NCI-H128 (cell line): ENCODE data around the gene CPA1.

Source experiments
- DNase-seq: peaks from one replicate; lab custom pipeline; 2025; ENCODE audit not compliant: unreplicated experiment; lab: John Stamatoyannopoulos, UW

CPA1 gene

DNA sequence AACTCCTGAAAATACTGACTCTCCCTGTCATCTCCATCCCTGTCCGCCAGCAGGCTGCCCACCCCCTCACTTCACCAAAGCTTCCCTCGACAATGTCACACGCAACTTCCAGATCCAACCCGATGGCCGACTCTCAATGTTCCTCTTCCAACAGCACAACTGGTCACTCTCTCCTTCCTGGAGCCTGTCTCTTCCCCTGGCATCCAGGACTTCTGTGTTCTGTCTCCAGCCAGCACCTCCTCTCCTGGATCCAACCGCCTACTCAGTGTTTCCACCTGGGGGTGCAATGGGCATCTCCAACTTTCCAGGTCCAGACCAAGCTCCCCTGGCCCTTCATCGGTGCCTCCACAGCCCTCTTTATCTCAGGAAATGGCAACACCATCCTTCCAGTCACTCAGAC is 27.1 kb upstream of the CPA1 start:
- peak; percentile 16 for DNase-seq

DNA sequence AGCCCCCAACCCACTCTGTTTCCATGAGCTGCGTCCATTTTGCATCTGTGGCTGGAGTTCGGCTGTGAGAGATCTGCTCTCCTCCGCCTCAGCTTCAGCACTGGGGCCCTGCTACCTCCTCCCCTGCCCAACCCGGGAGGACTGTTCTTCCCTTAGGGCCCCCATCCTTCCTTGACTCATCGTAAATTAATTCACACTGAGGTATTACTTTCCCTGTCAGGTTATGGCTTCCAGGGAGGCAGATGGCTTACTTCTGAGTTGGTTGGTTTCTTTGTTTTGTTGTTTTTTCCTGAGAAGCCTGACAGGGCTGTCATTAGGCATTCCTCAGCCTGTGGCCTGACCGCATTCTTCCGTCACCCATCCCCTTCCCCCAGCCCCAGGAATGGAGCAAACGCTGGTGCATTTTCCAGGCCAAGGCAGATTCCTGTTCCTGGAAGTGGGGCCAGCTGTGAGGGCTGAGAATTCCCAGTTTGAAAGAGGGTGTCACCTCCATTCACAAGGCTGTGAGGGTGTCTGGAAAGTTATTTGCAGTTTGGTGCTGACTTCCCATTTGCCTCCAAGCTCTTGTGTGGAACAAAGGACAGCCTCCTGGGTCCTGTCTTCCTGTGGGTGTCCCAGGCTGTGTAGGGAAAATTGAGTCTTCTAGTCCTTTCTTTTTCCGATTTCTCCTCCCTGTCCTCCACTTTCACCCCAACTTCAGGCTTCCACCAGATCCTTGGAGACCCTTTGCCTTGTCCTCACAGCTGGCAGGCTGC is 24.0 kb upstream of the CPA1 start:
- no peak for DNase-seq

DNA sequence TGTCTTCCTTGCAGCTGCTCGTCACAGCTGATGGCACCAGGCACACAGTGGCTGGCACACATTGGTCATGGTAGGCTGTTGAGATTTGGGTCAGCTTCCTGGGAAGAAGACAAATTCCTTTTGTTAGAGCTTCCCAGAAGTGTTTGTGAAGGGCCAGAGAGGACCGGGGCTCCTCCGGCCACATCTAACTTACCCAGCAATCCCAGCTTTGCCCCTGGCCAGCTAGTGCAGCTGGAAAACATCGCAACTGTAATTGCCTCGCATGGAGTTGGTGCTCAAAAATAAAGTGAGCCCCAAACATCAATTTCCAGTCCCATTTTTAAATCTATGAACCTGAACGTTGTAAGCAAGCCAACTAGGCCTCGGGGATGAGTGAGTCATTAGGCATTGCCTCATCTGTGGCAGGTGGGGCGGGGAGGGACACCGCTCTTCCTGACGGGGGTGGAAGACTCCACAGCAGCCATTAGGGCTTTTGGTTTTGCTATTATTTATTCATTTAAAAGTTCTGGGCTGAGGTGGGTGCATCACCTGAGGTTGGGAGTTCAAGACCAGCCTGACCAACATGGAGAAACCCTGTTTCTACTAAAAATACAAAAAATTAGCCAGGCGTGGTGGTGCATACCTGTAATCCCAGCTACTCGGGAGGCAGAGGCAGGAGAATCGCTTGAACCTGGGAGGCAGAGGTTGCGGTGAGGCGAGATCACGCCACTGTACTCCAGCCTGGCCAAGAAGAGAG is 23.2 kb upstream of the CPA1 start:
- no peak for DNase-seq

DNA sequence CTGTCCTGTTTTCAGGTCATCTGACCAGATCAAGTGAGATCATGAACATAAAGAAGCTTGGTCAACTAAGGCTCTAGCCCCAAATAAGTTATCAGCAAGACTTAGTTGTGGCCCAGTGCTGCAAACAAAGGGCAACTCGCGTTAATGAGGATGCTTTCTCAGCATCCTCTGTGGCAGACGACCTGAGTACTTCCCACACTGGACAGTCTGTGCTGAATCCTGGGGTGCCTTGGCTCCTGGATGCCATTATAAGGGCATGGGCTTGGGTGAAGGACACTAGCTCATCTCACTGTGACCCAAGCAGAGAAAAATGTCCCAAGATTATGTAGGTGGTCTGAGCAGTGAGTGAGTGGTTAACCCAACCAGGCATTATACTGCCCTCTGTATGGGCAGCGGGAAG is 21.8 kb upstream of the CPA1 start:
- DNase-seq: no peak

DNA sequence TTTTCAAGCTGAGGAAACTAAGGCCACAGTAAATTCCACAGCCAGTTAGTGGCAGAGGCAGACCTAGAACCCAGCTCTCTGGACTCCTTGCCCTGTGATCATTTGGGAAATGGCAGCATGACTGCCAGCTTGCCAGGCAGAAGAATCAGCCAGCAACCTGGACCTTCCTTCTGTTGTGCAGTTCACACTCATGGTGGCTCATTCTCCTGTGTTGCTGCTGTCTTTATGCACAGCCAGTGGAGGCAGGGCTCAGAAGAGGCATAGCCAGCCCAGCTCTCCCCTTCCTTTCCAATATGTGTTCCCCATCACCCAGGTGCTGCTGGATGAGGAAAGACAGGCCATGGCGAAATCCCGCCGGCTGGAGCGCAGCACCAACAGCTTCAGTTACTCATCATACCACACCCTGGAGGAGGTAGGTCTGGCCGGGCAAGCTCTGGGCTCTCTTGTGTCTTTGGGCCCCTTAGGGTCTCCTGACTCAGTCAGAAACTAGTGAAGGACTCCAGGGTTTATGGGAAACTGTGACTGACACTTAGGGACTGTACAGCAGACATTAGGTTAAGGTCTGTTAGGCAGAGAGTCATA is 20.9 kb upstream of the CPA1 start:
- DNase-seq: no peak

DNA sequence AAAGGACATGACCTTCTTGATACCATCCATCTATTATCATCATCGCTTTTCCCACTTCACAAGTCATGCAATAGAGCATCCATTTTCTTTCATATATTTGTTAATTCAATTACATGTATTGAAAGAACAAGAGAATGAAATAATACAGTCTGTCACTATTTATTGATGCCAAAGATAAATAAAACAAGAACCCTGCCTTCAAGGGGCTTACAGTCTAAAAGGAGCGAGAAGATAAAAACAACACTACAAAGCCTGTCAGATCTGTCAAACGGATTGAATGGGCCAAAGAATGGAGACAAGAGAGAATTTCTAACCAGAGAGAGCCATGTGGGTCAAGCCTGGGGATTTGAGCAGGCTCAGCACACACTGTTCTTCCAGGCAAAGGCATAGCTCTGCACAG is 19.8 kb upstream of the CPA1 start:
- no peak for DNase-seq

DNA sequence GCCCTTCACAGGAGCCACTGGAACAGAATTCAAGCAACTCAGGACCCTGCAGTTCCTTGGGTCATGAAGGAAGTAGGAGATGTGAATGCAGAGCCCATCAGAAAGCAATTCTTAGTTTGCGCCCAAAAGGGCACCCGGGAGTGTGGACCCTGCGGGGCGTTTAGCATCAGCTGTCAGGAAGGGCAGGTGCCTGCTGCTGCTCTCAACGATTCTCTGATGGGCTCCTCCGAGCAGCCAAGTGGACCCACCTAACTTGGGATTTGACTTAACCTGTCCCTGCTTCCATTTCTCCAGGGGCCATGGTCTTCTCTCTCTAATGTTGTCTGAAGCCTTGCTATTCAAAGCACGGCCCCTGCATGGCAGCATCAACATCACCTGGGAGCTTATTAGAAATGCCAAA is 18.6 kb upstream of the CPA1 start:
- DNase-seq: no peak

DNA sequence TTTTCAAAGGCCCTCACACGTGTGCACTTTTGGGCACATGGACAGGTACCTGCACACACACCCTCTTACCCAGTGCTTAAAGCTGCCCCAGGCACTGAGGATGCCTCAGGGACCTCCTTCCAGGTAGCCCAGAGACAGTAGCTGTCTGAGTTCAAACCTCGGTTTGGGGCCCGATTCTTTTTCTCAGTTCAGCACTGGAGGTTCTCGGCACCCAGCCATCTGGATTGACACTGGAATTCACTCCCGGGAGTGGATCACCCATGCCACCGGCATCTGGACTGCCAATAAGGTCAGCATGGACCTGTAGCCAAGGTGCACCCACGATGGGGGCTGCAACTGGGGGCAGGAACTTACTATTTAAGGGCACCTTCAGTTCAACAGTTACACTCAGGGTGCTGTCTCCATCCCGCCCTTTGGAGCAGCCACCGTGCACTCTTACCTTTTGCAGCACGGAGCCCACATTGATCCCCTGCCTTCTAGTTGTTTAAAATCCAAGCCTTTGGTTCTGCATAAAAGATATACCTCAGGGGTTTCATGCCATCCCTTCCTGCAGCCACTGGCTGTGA is 18.0 kb upstream of the CPA1 start:
- no peak for DNase-seq

DNA sequence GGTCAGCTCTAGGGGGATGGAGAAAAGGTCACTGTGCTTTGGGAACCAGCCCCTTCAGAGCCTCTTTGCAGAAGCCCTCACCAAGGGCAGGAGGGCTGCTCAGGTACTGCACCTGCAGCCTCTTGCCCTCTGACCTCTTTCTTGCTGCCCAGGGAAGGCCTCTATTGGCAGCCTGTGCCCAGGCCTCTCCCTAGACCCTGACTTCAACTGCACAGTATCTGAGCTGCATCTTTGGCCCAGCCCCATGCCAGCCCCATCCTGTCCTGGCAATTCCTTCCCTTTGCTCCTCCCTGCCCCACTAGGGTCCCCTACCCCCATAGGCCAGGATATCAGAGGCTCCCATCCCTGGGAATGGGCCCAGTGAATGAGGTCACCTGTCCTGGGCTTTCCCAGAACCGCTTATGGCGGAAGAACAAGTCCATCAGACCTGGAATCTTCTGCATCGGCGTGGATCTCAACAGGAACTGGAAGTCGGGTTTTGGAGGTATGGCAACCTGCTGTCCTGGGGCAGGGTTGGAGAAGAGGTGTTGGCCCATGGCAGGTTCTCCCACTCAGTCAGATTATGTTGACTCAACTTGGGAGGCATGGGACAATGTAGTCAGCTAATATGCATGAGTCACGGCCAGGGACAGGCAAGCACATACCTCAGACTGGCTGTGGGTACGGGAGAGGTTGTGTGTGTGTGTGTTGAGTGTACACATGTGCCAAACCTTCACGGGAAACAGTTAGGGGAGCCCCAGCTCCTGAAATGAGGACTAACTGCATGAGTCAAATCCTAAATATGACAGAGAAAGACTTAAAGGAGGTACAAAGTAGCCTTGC is 17.1 kb upstream of the CPA1 start:
- no peak for DNase-seq

DNA sequence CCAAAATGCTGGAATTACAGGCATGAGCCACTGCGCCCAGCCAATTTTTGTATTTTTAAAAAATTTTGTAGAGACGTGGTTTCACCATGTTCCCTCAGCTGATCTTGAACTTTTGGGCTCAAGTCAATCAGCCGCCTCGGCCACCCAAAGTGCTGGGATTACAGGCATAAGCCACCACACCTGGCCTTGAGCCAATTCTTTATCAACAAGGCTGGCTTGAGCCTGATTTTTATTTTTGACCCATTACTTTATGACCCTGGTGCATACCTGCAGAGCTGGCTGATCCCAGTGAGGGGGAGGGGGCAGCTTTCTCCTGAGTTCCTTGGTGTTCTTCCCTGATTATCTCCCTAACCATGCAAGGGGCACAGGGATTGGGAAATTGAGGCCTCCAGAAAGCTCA is 15.8 kb upstream of the CPA1 start:
- no peak for DNase-seq

DNA sequence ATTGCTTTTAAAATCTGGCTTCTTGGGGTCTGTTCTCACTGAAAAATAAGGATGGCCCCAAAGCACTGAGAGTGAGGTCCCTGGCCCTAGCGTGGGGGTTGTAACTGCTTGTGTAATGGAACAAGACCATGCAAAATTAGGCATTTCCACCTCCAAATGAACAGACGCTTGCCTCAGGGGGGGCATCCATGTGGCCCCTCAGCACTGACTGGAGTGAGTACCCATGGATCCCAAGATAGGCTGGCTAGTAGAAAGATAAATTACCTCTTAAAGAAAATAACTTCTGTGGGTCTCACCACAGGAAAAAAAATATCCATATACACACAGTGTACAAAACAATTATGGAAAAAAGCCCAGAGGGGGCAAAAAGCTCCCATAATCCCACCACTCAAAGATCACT is 15.2 kb upstream of the CPA1 start:
- no peak for DNase-seq

DNA sequence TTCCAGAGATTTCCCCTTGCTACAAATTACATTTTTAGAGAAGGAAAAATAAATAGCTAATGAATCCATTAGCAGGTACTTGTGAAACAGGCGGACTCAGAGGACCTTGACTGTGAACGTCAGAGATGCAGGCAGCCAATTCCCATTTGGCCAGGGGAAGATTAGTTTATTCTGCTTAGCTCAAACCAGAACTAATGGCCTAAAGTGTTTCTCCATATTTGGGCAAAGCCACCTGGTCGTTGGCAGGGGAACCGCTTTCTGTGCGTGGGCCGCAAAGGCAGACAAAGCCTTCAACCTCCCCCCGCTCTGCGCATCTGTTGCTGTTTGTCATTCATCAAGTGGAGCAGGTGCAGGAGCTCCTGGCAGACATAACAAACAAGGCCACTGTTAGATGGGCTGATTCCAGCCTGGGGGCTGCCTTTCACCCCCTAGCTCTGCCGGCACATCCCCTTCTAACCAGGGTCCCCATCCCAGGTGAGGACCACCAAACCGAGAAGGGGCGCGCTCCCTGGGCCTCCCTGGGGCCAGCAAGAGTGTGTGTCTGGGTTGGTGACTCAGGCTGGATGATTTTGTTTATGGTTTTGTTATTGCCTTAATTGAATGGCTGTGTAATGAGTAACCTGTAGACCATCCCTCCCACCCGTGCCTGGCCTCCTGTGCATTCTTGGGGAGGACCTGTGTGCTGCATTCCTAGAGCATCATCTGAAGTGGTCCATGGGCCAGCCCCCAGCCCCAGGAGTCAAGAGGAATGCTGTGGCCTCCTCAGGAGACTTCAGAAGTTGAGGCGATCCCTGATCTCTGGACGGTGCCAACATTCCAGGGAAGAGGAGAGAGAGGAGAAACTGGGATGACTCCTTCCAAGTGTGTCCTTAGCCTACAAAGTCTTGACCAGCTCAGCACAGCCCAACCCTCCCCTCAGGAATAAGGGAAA is 14.5 kb upstream of the CPA1 start:
- DNase-seq: peak; percentile 99

DNA sequence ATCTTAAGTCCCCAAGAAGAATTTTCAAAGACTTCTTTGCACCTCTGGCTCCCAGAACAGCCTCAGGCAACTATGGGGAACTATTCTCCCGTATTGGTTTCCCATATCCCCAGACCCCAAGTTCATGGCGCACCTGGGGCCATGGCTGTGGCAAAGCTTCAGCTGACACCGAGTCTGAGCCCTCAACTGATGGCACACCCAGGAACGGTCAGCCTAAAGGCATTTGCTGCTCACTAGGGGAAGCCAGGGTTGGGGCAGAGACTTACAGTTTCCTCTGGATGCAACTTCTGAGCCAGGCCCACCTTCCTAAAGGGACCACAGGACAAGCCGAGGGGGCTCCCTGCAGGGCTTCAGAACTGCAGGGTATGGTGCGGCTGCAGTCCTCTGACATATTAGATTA is 13.7 kb upstream of the CPA1 start:
- no peak for DNase-seq

DNA sequence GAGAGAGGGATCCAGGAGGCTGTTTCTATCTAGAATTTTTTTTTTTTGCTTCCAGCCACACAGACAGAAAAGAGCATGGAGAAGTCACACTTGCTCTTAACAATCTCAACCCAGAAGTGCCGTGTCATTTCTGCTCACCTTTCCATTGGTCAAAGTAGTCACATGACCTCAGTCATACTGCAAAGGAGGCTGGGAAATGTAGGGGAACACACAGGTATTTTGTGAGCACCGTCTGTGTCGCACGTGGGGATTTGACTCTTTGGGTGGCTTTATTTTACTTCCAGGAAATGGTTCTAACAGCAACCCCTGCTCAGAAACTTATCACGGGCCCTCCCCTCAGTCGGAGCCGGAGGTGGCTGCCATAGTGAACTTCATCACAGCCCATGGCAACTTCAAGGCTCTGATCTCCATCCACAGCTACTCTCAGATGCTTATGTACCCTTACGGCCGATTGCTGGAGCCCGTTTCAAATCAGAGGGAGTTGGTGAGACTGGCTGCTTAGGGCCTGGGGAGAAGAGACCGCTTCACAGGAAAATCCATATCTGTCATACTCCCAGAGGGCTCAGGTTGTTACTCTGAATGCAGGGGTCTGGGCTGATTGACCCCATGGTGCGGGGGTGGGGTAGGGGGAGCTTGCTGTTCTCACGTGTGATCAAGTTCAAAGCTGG is 13.1 kb upstream of the CPA1 start:
- DNase-seq: no peak

DNA sequence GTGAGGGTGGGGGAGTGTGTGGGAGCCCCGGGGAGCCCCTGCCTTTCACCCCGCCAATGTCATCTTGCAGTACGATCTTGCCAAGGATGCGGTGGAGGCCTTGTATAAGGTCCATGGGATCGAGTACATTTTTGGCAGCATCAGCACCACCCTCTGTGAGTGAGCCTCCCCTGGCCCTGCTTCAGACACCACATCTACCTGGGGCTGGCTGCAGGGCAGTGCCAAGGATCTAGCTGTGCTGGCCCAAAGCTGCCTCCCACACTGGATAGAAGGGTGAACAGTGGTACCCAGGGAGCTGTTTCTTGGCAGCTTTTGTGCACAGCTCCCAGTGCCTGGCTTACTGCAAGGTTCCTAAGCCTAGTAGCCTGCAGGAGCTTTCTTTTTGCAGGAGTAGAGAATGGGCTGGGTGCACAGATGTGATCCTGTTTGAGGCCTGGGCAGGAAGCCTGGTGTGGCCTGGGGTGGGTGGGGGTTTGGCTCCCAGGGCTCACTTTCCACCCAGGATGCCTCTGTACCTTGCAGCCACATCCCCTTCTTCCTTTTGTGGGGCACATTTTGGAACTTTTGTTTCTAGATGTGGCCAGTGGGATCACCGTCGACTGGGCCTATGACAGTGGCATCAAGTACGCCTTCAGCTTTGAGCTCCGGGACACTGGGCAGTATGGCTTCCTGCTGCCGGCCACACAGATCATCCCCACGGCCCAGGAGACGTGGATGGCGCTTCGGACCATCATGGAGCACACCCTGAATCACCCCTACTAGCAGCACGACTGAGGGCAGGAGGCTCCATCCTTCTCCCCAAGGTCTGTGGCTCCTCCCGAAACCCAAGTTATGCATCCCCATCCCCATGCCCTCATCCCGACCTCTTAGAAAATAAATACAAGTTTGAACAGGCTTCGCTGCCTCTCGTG is 12.2 kb upstream of the CPA1 start:
- DNase-seq: no peak

DNA sequence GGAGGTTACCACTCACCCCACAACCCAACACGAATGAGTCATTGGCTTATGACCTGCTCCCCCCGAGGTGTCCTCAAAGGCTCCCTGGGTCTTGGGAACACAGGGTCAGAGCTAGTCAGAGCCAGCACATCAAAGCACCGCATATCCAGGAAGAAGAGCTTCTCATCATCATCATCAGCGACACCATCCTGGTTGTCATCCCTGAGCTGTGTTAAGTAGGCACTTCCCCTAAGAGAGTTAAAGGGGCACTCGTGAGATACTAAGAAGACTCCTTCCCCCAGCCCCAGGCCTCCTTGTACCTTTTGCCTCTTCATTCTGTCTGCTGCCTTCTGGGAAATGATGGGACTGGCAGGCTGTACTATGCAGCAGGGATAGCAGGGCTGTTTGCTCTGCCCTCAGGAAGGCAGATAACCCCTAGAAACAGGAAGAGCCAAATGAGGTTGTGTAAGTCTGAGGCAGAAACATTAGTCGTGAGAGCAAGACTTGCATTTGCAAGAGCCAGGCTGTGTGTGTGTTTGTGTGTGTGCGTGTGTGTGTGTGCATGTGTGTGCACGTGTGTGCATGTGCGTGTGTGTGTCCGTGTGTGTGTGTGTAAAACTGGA is 11.1 kb upstream of the CPA1 start:
- no peak for DNase-seq

DNA sequence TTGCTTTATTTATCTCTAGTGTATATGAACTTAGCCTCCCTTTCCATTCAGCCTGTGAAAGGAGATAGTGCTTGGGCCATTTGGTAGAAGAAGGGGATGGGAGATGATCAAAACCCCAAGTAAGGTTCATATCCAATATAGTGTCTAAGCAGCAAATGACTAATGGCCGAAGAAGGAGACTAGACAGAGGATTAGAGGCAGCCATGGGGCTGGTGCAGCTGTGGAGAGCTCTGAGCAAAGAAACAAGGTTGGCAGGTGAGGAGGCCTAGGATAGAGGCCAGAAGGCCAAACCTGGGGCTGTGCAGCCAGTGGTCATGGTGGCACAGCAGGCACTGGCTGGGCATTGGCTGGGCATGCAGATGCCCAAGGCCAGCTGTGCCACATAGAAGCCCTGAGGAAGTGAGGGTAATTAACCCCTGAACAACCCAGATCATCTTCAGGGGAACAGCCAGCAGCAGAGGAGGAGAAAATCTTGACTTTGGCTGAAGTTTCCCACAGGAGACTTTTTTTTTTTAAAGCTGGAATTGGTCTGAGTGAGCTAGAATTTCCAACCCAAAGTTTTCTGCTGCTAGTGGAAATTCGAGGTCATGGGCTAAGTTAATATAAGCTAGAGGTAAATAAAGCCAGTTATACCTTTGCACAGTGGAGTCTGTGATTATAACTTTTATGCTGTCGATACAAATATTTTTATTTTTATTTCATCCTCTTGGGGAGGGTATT is 10.3 kb upstream of the CPA1 start:
- no peak for DNase-seq

DNA sequence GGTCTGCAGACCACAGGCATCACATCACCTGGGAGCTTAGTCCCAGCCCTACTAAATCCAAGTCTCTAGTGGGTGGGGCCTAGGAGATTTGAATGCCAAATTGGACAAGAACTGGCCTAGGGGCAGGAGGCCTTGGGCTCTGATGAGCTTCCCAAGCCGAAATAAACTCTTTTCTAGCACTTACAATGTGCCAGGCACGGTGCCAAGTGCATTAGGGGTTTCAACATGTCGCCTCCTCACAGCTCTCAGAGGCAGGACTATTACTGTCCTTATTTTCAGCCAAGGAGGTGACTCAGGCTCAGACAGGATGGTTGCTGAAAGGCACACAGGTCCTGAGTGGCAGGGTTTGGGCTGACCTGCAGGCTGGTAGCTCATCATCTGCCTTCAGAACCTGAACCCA is 9.2 kb upstream of the CPA1 start:
- DNase-seq: no peak
